Subcutaneous adipose tissue (tissue), 4 donors: ENCODE data around the gene SLC2A9. TPM values are rescaled to one million over a fixed set of nuclear protein-coding genes. Genes with fewer than 3 reads are reported as not detected.

ENCODE experiments used
- CTCF ChIP-seq: fragments of 450-650 bp; IDR thresholded peaks from one replicate; pipeline ENCODE4 v1.5.1; 2016; ENCODE audit warnings: low read depth, mild to moderate bottlenecking, control low read depth, antibody characterized with exemption, moderate library complexity
- total RNA-seq, 4 donors: library from RNA; depleted of rRNA; stranded (reverse); fragments of >200 nt; gene quantifications; one replicate each; pipeline ENCODE4 v1.1.0, GENCODE V29; 2016

Gene SLC2A9
- total RNA-seq, 4 donors from 2014 or later = 4.6 to 15.8 (median 7.8) TPM

- TF ChIP-seq CTCF = no peak
Measured at GRCh38 chr4:9849538-9849920, 171.8 kb downstream of the SLC2A9 start.

- TF ChIP-seq CTCF = no peak
Measured at GRCh38 chr4:9847968-9848748, 173.1 kb downstream of the SLC2A9 start.

- TF ChIP-seq CTCF = no peak
Measured at GRCh38 chr4:9845791-9846493, 175.4 kb downstream of the SLC2A9 start.

GRCh38 chr4:9841072-9841471 is 180.2 kb downstream of the SLC2A9 start:
- no peak for TF ChIP-seq CTCF

GRCh38 chr4:9835430-9835829 is 185.9 kb downstream of the SLC2A9 start:
- no peak for TF ChIP-seq CTCF

GRCh38 chr4:9833421-9833820 is 187.9 kb downstream of the SLC2A9 start:
- no peak for TF ChIP-seq CTCF

- no peak for TF ChIP-seq CTCF
Measured at GRCh38 chr4:9832640-9833039, 188.7 kb downstream of the SLC2A9 start.
